ENCODE data around the gene ZMIZ1. TPM values are rescaled to one million over a fixed set of nuclear protein-coding genes. Genes with fewer than 3 reads are reported as not detected.

The ZMIZ1 gene
- total RNA-seq, 1 experiment from 2014 or later, result 28.4 TPM

GRCh38 chr10:79123547-79123963 is 54.8 kb downstream of the ZMIZ1 start:
- no TSS peak for BruUV-seq (replicated peaks)
- ATAC-seq, result no peak

More at GRCh38 chr10:79123547-79123963, 54.8 kb downstream of the ZMIZ1 start:
- Histone ChIP-seq H3K27ac (ENCODE audit: low read depth, low read length) (no peak overlapping the region), H3K4me2 (ENCODE audit: low read length) (no peak overlapping the region), H3K9me3 (ENCODE audit: control insufficient read depth in 1 of 2, insufficient read depth in 1 of 2, low read depth in 1 of 2, low read length in 2 of 2) (no peaks in the 10 kb centered on the region), H3K9me2 (ENCODE audit: insufficient read depth) (no peaks in the 10 kb centered on the region), H2AFZ (ENCODE audit: low read depth, low read length, poor library complexity, severe bottlenecking) (no peak overlapping the region), H3K36me3 (ENCODE audit: control insufficient read depth in 1 of 2, insufficient read depth in 2 of 2, low read length in 2 of 2) (no peaks in the 10 kb centered on the region), H3K4me3 (replicated peaks in 1 of 2; ENCODE audit: low read depth in 1 of 2, low read length in 2 of 2) (no peak overlapping the region), H3K79me2 (ENCODE audit: insufficient read depth, low read length) (no peaks in the 10 kb centered on the region), H3K27me3 (ENCODE audit: insufficient read depth, low read length) (no peaks in the 10 kb centered on the region), H3K4me1 (ENCODE audit: control insufficient read depth in 1 of 2, insufficient read depth in 2 of 2, low read length in 2 of 2) (peaks cover 34 to 39% of the 10 kb centered on the region in 2 experiments), H3K9ac (ENCODE audit: low read length) (no peak overlapping the region), H4K20me1 (ENCODE audit: insufficient read depth) (no peaks in the 10 kb centered on the region)
- ChIA-PET RAD21 (ENCODE audit: low non-redundant PET in 1 of 2, low total read pairs in 2 of 2, uncharacterized antibody in 2 of 2, unreplicated experiment in 2 of 2) (no interaction called here), POLR2A (no interaction called here), CTCF (interaction anchor here (0.5 kb wide), 1 partner anchor 20 kb away, joined by 3 read pairs; no protein-coding TSS in a partner anchor)
- no peak for DNase-seq (ENCODE audit: low read depth, low spot score)
- intact Hi-C loops (cut with micrococcal nuclease), result no loop called here
- no peak for TF ChIP-seq ZNF274 (IDR thresholded peaks at IDR 0.05; ENCODE audit: low read depth, low read length)
- TF ChIP-seq JUND (IDR thresholded peaks at IDR 0.05), result no peak
- TF ChIP-seq POLR2A (IDR thresholded peaks at IDR 0.05; ENCODE audit: borderline replicate concordance, extremely low read depth, insufficient read depth, insufficient read length), result no peak
- no peak for TF ChIP-seq EGR1 (IDR thresholded peaks at IDR 0.05; ENCODE audit: low read depth)
- TF ChIP-seq CTCF (IDR thresholded peaks at IDR 0.05 in 2 of 3, conservative IDR thresholded peaks at IDR 0.05 in 1 of 3; ENCODE audit: borderline replicate concordance in 1 of 3, insufficient read depth in 1 of 3, low read depth in 2 of 3, low read length in 2 of 3), result no peak
- no peak for TF ChIP-seq TCF7L2 (IDR thresholded peaks at IDR 0.05; ENCODE audit: borderline replicate concordance, extremely low read depth, insufficient read depth, insufficient read length)
- no peak for TF ChIP-seq CEBPB (IDR thresholded peaks at IDR 0.05; ENCODE audit: low read depth)
- no peak for TF ChIP-seq CBX3 (IDR thresholded peaks at IDR 0.05; ENCODE audit: low read depth)
- TF ChIP-seq EZH2phosphoT487 (IDR thresholded peaks at IDR 0.05; ENCODE audit: borderline replicate concordance), result no peak
- TF ChIP-seq SIN3A (IDR thresholded peaks at IDR 0.05; ENCODE audit: low read depth), result no peak
